G401 (cell line): Measurements from ENCODE around the gene NEFH. TPM values are rescaled to one million over a fixed set of nuclear protein-coding genes. Genes with fewer than 3 reads are reported as not detected.

Source experiments
- DNase-seq: peaks from one replicate; pipeline ENCODE4 v3.0.0-alpha.2; 2015; ENCODE audit warnings: low spot score
- in situ Hi-C: cut with HindIII; loops from 2 replicates; pipeline ENCODE4 v1.10.0; 2016; ENCODE audit warnings: low sequenced_read_pairs, mixed read lengths
- total RNA-seq: library from RNA; depleted of rRNA; stranded (reverse); fragments of >200 nt; shearing (Covaris generic); gene quantifications from 2 replicates; pipeline ENCODE4 v1.2.3, GENCODE V29; 2014; rRNA removed

Gene NEFH
- total RNA-seq, 1 experiment from 2014 or later: 11.6 TPM

DNA sequence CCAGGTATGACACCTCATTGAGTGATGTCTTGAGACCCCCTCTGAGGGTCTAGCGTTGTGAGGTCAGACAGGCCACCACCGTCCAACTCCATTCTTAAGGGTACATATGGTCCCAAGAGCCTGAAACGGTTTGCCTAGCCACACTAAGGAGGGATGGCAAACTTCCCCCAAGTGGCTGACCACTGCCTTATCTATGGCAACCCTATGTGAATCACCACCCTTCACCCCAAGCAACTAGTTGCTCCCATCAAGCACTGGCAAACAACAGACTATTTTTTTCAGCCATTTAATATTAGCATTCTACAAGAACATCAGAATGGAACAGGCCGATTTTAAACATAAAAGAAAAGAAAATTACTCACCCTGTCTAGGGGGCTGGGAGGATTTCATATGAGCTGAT lies 50.7 kb downstream of the NEFH start:
- in situ Hi-C loops: no loop called here

DNA sequence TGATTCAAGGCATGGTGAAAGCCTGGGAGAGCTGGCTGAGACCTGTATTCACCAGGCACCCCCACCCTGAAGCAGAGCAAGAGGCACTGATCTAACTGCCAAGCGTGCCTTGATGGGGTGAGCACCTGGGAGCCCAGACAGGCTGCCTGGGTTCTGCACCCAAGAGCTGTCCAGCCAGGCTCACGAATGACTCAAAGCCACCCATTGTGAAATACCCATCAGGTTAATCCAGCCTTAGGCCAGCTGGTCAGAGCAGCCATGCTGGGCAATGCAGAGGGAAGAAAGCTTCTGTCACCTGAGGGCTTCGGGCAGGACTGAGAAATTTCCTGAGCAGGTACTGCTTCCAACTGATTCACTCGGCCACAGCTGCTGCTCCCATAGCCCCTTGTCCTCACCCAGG lies 51.4 kb downstream of the NEFH start:
- in situ Hi-C loops: no loop called here
- DNase-seq: no peak

More for the DNA sequence above, 50.7 kb downstream of the NEFH start:
- DNase-seq: no peak

DNA sequence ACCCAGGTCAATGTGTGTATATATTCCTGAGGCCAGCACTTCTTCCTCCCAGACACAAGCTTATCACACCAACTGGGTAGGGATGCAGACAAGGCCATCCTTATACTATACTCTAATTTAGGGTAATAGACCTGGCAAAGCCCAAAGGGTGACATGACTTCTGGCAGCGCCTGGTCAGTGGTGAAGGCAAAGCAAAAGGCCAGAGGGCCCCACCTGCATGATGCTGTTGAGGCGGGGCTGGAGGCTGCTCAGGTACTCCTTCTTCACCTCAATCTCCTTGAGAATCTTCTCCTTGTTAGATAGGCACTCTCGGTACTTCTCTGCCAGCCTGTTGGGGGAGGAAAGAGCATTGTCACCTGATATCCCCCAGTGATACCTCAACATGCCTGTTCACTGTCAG lies 56.4 kb downstream of the NEFH start:
- in situ Hi-C loops: no loop called here
- DNase-seq: no peak

DNA sequence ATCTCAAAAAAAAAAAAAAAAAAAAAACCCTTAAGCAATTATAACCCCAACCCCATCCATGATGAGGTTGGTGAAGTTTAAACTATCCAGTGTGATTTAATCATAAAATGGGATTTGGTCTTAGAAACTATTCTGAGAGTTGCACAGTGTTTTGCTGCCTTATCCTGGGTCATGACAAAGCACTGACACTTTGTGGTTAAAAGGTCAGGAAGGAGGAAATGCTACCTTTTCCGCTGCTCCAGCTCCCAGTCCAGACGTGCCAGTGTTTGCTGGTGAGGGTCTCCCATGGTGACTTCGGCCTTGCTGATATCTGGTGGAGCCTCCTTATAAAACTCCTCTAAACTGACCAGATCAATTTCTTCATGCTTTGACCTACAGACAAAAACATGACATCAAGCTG lies 59.1 kb downstream of the NEFH start:
- DNase-seq: no peak
- in situ Hi-C loops: no loop called here

Other genes with a start within 250 kb of the NEFH start
- gene RHBDD3, start 212.2 kb upstream of the NEFH start, total RNA-seq: 82.7 and 117 TPM in 2 replicates
- 164 and 196 TPM in 2 replicates for gene EWSR1, start 211.9 kb upstream of the NEFH start, total RNA-seq
- 13.2 and 26.3 TPM in 2 replicates for gene GAS2L1, start 173.6 kb upstream of the NEFH start, total RNA-seq
- 3.0 and 9.6 TPM in 2 replicates for gene RASL10A, start 164.5 kb upstream of the NEFH start, total RNA-seq
- 70.0 and 88.7 TPM in 2 replicates for gene AP1B1, start 91.6 kb upstream of the NEFH start, total RNA-seq
- gene RFPL1, start 41.6 kb upstream of the NEFH start, total RNA-seq: not detected in 2 replicates
- 58.9 and 62.6 TPM in 2 replicates for gene THOC5, start 73.5 kb downstream of the NEFH start, total RNA-seq
- gene NIPSNAP1, start 100.9 kb downstream of the NEFH start, total RNA-seq: 187 and 209 TPM in 2 replicates
- 54.7 and 77.1 TPM in 2 replicates for gene NF2, start 123.4 kb downstream of the NEFH start, total RNA-seq
- gene CABP7, start 239.8 kb downstream of the NEFH start, total RNA-seq: 1.5 and 2.8 TPM in 2 replicates